GM13976 (cell line): Measurements from ENCODE around the gene TRAP1.

Source experiments
- DNase-seq: peaks from one replicate; pipeline ENCODE4 v3.0.0; 2012; ENCODE audit warnings: low spot score
- in situ Hi-C: fragments of 300-500 bp; cut with MboI; formaldehyde crosslinking; loops from one replicate; pipeline ENCODE4 v1.12.0; 2022; ENCODE audit warnings: low sequenced_read_pairs, mixed read lengths, inconsistent platforms; ENCODE audit not compliant: unreplicated experiment
- TF ChIP-seq, protein P1 (sequence below): IDR thresholded peaks from 2 replicates; pipeline ENCODE4 v1.5.1; 2012; ENCODE audit warnings: borderline replicate concordance, mild to moderate bottlenecking; ENCODE audit not compliant: insufficient read depth; ENCODE audit errors: extremely low read depth, missing control alignments, control extremely low read depth

The TRAP1 gene

GRCh38 chr16:3691761-3692160, 25.6 kb downstream of the TRAP1 start:
- TF ChIP-seq, protein P1, sequence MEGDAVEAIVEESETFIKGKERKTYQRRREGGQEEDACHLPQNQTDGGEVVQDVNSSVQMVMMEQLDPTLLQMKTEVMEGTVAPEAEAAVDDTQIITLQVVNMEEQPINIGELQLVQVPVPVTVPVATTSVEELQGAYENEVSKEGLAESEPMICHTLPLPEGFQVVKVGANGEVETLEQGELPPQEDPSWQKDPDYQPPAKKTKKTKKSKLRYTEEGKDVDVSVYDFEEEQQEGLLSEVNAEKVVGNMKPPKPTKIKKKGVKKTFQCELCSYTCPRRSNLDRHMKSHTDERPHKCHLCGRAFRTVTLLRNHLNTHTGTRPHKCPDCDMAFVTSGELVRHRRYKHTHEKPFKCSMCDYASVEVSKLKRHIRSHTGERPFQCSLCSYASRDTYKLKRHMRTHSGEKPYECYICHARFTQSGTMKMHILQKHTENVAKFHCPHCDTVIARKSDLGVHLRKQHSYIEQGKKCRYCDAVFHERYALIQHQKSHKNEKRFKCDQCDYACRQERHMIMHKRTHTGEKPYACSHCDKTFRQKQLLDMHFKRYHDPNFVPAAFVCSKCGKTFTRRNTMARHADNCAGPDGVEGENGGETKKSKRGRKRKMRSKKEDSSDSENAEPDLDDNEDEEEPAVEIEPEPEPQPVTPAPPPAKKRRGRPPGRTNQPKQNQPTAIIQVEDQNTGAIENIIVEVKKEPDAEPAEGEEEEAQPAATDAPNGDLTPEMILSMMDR: no peak
- in situ Hi-C loops: loop anchor here (5.0 kb wide), 1 partner anchor 186 kb away; no protein-coding TSS in a partner anchor
- no peak for DNase-seq

GRCh38 chr16:3690980-3691720, 26.2 kb downstream of the TRAP1 start:
- TF ChIP-seq, protein P1: no peak
- in situ Hi-C loops: loop anchor here (5.0 kb wide), 1 partner anchor 186 kb away; no protein-coding TSS in a partner anchor
- no peak for DNase-seq

DNA sequence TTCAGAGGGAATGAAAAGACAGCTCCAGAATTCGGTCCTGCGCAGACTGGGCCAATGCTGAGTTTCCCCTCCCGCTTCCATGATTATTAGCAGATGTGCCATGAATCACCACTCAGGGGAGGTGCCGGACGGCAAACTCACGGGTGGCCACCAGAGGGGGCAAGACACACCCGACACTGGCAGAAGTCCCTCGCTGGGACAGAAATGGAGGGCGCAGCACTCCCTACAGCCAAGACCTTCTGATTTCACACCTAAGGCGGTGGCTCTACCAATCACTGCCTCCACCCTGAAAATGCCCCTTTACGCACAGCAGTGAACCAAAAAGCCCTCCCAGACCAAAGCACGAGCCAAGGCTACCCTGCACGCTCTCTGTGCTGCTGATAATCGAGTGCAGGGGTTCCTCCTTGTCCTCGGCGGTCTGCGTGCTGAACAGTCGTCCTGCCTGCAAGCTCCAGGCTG, 26.8 kb downstream of the TRAP1 start:
- peak; percentile 89 for DNase-seq
- TF ChIP-seq, protein P1: peak; percentile 94
- in situ Hi-C loops: loop anchor here (5.0 kb wide), 1 partner anchor 187 kb away; no protein-coding TSS in a partner anchor

GRCh38 chr16:3689731-3690130, 27.6 kb downstream of the TRAP1 start:
- in situ Hi-C loops: loop anchor here (5.0 kb wide), 1 partner anchor 188 kb away; no protein-coding TSS in a partner anchor
- TF ChIP-seq, protein P1: no peak
- no peak for DNase-seq

GRCh38 chr16:3687792-3688191, 29.5 kb downstream of the TRAP1 start:
- in situ Hi-C loops: no loop called here
- TF ChIP-seq, protein P1: no peak

GRCh38 chr16:3687021-3687420, 30.3 kb downstream of the TRAP1 start:
- in situ Hi-C loops: no loop called here
- TF ChIP-seq, protein P1: no peak
- no peak for DNase-seq

More at GRCh38 chr16:3687792-3688191, 29.5 kb downstream of the TRAP1 start:
- no peak for DNase-seq
